ENCODE data around the gene NLRP5. TPM values are rescaled to one million over a fixed set of nuclear protein-coding genes. Genes with fewer than 3 reads are reported as not detected.
"Not testable (repeated sequence)": the region's sequence is repeated elsewhere in the genome, so short reads cannot be mapped to it uniquely, and the experiment has no call there.

The NLRP5 gene
- total and polyA plus RNA-seq, 10 donors, result not detected

DNA sequence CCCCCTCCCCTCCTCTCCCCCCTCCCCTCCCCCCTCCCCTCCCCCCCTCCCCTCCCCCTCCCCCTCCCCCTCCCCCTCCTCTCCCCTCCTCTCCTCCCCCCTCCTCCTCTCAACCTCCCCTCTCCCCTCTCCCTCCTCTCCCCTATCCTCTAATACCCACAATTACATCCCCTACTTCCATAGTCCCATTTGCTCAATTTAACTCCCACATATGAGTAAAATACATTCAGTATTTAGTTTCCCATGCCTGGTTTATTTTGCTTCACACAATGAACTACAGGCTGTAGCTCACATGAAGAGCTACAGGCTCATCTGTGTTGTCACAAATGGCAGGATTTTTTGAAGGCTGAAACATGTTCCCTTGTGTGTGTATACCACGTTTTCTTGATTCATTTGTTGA, 6.9 kb downstream of the NLRP5 start:
- Histone ChIP-seq H3K27ac (no peak overlapping the region), H3K4me1 (no peaks in the 10 kb centered on the region), H3K36me3 (no peaks in the 10 kb centered on the region), H3K27me3 (replicated peaks in 1 of 7) (peaks cover 0 to 6% (median 0%) of the 10 kb centered on the region in 7 donors), H3K4me3 (no peak overlapping the region), H3K9me3 (peaks cover 0 to 43% (median 16%) of the 10 kb centered on the region in 8 donors)
- 32 to 44% (median 38%) methylated on average over 1 of the region's 1 CpG for WGBS, 5 donors
- TF ChIP-seq, protein P1, sequence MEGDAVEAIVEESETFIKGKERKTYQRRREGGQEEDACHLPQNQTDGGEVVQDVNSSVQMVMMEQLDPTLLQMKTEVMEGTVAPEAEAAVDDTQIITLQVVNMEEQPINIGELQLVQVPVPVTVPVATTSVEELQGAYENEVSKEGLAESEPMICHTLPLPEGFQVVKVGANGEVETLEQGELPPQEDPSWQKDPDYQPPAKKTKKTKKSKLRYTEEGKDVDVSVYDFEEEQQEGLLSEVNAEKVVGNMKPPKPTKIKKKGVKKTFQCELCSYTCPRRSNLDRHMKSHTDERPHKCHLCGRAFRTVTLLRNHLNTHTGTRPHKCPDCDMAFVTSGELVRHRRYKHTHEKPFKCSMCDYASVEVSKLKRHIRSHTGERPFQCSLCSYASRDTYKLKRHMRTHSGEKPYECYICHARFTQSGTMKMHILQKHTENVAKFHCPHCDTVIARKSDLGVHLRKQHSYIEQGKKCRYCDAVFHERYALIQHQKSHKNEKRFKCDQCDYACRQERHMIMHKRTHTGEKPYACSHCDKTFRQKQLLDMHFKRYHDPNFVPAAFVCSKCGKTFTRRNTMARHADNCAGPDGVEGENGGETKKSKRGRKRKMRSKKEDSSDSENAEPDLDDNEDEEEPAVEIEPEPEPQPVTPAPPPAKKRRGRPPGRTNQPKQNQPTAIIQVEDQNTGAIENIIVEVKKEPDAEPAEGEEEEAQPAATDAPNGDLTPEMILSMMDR (IDR thresholded peaks at IDR 0.05 in 8 of 11, conservative IDR thresholded peaks at IDR 0.05 in 3 of 11), result no peak
- TF ChIP-seq POLR2A (IDR thresholded peaks at IDR 0.05), result no peak
- intact Hi-C loops (cut with DNase I; ENCODE audit: low total_unique reads), result no loop called here
- no peak for DNase-seq

DNA sequence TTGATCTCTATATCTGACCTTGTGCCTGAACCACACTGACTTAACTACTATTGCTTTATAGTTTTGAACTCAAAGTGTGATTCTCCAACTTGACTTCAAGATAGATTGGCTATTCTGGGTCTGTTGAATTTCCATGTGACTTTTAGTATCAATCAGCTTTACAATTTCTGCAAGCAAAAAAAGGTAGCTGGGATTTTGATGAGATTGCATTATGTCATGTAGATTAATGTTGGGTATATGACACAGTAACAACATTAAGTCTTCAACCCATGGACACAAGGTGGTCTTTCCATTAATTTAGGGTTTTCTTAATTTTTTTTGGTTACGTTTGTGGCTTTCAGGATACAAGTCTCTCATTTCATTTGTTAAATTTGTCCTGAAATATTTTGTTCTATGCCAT, 28.2 kb downstream of the NLRP5 start:
- H3K27ac ChIP-seq, result no peak overlapping the region
- H3K9me3 ChIP-seq, result peaks cover 0 to 49% (median 15%) of the 10 kb centered on the region in 8 donors
- H3K36me3 ChIP-seq, result no peaks in the 10 kb centered on the region
- no peak for DNase-seq
- peaks cover 0 to 7% (median 0%) of the 10 kb centered on the region in 7 donors for H3K27me3 ChIP-seq (replicated peaks in 1 of 7)
- H3K4me3 ChIP-seq, result no peak overlapping the region
- intact Hi-C loops (cut with DNase I; ENCODE audit: low total_unique reads), result no loop called here
- 58 to 88% (median 76%) methylated on average over 1 of the region's 1 CpG for WGBS, 5 donors
- H3K4me1 ChIP-seq, result no peaks in the 10 kb centered on the region
- TF ChIP-seq POLR2A (IDR thresholded peaks at IDR 0.05) (no peak), POLR2AphosphoS5 (IDR thresholded peaks at IDR 0.05) (no peak)
- TF ChIP-seq, protein P1 (IDR thresholded peaks at IDR 0.05 in 8 of 11, conservative IDR thresholded peaks at IDR 0.05 in 3 of 11), result no peak

DNA sequence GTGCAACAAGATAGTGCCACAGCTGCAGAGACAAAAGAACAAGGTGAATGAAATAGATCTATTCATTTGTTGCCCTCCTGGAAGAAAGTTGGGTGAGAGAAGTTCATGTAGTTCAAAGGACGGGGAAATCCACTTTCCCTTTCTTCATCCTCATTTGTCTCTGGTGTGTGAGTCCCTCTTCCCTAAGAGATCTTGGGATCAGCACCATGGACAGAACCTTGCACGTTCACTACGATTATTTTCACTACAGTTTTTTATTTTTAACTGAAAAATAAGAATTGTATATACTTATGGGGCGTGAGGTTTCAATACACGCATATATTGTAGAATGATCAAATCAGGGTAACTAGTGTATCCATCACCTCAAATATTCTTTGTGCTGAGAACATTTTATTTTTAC, 29.2 kb downstream of the NLRP5 start:
- no peak for DNase-seq
- Histone ChIP-seq H3K4me1 (no peaks in the 10 kb centered on the region), H3K36me3 (no peaks in the 10 kb centered on the region), H3K9me3 (peaks cover 0 to 44% (median 13%) of the 10 kb centered on the region in 8 donors), H3K27ac (no peak overlapping the region), H3K4me3 (no peak overlapping the region), H3K27me3 (replicated peaks in 1 of 7) (peaks cover 0 to 7% (median 0%) of the 10 kb centered on the region in 7 donors)
- 21 to 49% (median 36%) methylated on average over 5 of the region's 5 CpGs for WGBS, 5 donors
- intact Hi-C loops (cut with DNase I; ENCODE audit: low total_unique reads), result no loop called here
- TF ChIP-seq, protein P1 (IDR thresholded peaks at IDR 0.05 in 8 of 11, conservative IDR thresholded peaks at IDR 0.05 in 3 of 11), result no peak
- no peak for TF ChIP-seq POLR2A (IDR thresholded peaks at IDR 0.05)
- no peak for TF ChIP-seq POLR2AphosphoS5 (IDR thresholded peaks at IDR 0.05)

DNA sequence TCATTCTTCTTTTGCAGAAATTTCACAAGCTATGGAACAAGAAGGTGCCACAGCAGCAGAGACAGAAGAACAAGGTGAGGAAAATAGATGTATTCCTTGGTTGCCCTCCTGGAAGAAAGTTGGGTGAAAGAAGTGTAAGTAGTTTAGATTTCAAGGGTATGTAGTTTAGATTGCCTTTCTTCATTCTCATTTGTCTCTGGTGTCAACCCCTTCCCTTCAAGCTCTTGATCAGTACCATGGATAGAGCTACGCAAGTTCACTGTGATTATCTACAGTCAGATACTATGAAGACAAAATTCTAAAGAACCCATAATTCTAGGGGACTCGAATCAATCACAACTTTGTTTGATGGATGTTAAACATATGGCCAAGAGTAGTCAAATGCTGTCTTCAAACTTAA, 32.8 kb downstream of the NLRP5 start:
- intact Hi-C loops (cut with DNase I; ENCODE audit: low total_unique reads); H3K4me1 ChIP-seq; DNase-seq; H3K4me3 ChIP-seq; H3K36me3 ChIP-seq; H3K27ac ChIP-seq: not testable (repeated sequence)
- Histone ChIP-seq H3K9me3 (peaks cover 0 to 44% (median 12%) of the 10 kb centered on the region in 8 donors), H3K27me3 (replicated peaks in 1 of 7) (peaks cover 0 to 22% (median 0%) of the 10 kb centered on the region in 7 donors)
- 50 to 89% (median 71%) methylated on average over 1 to 2 of the region's 2 CpGs for WGBS, 5 donors

DNA sequence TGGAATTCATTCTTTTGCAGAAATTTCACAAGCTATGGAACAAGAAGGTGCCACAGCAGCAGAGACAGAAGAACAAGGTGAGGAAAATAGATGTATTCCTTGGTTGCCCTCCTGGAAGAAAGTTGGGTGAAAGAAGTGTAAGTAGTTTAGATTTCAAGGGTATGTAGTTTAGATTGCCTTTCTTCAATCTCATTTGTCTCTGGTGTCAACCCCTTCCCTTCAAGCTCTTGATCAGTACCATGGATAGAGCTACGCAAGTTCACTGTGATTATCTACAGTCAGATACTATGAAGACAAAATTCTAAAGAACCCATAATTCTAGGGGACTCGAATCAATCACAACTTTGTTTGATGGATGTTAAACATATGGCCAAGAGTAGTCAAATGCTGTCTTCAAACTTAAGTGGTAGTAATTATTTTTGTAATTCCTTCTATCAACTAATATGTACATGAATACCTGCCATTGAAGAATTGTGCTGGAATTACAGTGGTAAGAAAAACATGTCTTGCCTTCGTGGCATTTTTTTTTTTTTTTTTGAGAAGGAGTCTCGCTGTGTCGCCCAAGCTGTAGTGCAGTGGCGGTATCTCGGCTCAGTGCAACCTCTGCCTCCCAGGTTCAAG, 33.9 kb downstream of the NLRP5 start:
- intact Hi-C loops (cut with DNase I; ENCODE audit: low total_unique reads); H3K36me3 ChIP-seq; H3K4me1 ChIP-seq; H3K27ac ChIP-seq; DNase-seq; H3K4me3 ChIP-seq: not testable (repeated sequence)
- WGBS, 5 donors, result 64 to 81% (median 69%) methylated on average over 6 to 7 of the region's 7 CpGs
- Histone ChIP-seq H3K27me3 (replicated peaks in 1 of 7) (peaks cover 0 to 22% (median 0%) of the 10 kb centered on the region in 7 donors), H3K9me3 (peaks cover 0 to 46% (median 12%) of the 10 kb centered on the region in 8 donors)
